ENCODE results near the gene CNTN5. TPM values are rescaled to one million over a fixed set of nuclear protein-coding genes. Genes with fewer than 3 reads are reported as not detected.

CNTN5 gene
- total and polyA plus RNA-seq, 2 donors (not counting 1 experiment from before 2014, with no cell fraction given), result not detected

GRCh38 chr11:99501655-99502054 lies 480.9 kb downstream of the CNTN5 start:
- H3K4me3 Mint-ChIP-seq, result no peak overlapping the region
- no peaks in the 10 kb centered on the region for H3K4me1 Mint-ChIP-seq
- POLR2A ChIA-PET, result no interaction called here
- Histone ChIP-seq H3K79me2 (ENCODE audit: control insufficient read depth, insufficient read depth, low read length) (no peaks in the 10 kb centered on the region), H3K4me1 (ENCODE audit: control insufficient read depth in 2 of 2, insufficient read depth in 2 of 2, low read length in 2 of 2) (no peaks in the 10 kb centered on the region), H3K27me3 (replicated peaks in 1 of 4; ENCODE audit: control extremely low read depth in 1 of 4, control insufficient read depth in 3 of 4, insufficient read depth in 4 of 4, low read length in 3 of 4) (no peaks in the 10 kb centered on the region), H4K20me1 (ENCODE audit: control insufficient read depth, insufficient read depth, low read length, poor library complexity, severe bottlenecking) (no peaks in the 10 kb centered on the region), H3K9me3 (ENCODE audit: control extremely low read depth in 1 of 3, control insufficient read depth in 2 of 3, insufficient read depth in 1 of 3, low read length in 2 of 3) (peaks cover 0 to 3% (median 0%) of the 10 kb centered on the region in 3 donors), H3K27ac (ENCODE audit: low read length in 2 of 2) (no peak overlapping the region), H3K4me3 (ENCODE audit: control extremely low read depth in 1 of 5, extremely low read depth in 1 of 5, insufficient read depth in 1 of 5, low read depth in 2 of 5, low read length in 4 of 5) (no peak overlapping the region), H3K4me2 (replicated peaks; ENCODE audit: low read depth, low read length, poor library complexity, severe bottlenecking) (no peak overlapping the region), H3K36me3 (replicated peaks in 1 of 2; ENCODE audit: control extremely low read depth in 1 of 2, control insufficient read depth in 1 of 2, extremely low read depth in 1 of 2, insufficient read depth in 2 of 2, low read length in 1 of 2) (no peaks in the 10 kb centered on the region), H3K9ac (ENCODE audit: low read length) (no peak overlapping the region), H2AFZ (ENCODE audit: insufficient read depth, low read depth, low read length, poor library complexity, severe bottlenecking) (no peak overlapping the region)
- DNase-seq (no peak), ATAC-seq (ENCODE audit: low read depth) (no peak)
- WGBS (ENCODE audit: insufficient coverage), result no CpG with 5 or more reads among the region's 2 CpGs
- CTCF ChIA-PET, result no interaction called here
- no peak for TF ChIP-seq CTCF (IDR thresholded peaks at IDR 0.05)
- TF ChIP-seq EZH2 (IDR thresholded peaks at IDR 0.05; ENCODE audit: borderline replicate concordance, insufficient read depth, low read depth, low read length, poor library complexity, severe bottlenecking), result no peak
- H3K9me3 Mint-ChIP-seq (ENCODE audit: insufficient read depth), result peaks cover 2% of the 10 kb centered on the region
- H3K27ac Mint-ChIP-seq, result no peak overlapping the region
- H3K27me3 Mint-ChIP-seq, result no peaks in the 10 kb centered on the region
- intact Hi-C loops (cut with micrococcal nuclease), result no loop called here

GRCh38 chr11:99505316-99505715 lies 484.6 kb downstream of the CNTN5 start:
- WGBS (ENCODE audit: insufficient coverage), result no CpG with 5 or more reads among the region's 1 CpG
- Histone ChIP-seq H3K4me2 (replicated peaks; ENCODE audit: low read depth, low read length, poor library complexity, severe bottlenecking) (no peak overlapping the region), H2AFZ (ENCODE audit: insufficient read depth, low read depth, low read length, poor library complexity, severe bottlenecking) (no peak overlapping the region), H3K79me2 (ENCODE audit: control insufficient read depth, insufficient read depth, low read length) (no peaks in the 10 kb centered on the region), H3K36me3 (replicated peaks in 1 of 2; ENCODE audit: control extremely low read depth in 1 of 2, control insufficient read depth in 1 of 2, extremely low read depth in 1 of 2, insufficient read depth in 2 of 2, low read length in 1 of 2) (no peaks in the 10 kb centered on the region), H3K27me3 (replicated peaks in 1 of 4; ENCODE audit: control extremely low read depth in 1 of 4, control insufficient read depth in 3 of 4, insufficient read depth in 4 of 4, low read length in 3 of 4) (no peaks in the 10 kb centered on the region), H3K4me3 (ENCODE audit: control extremely low read depth in 1 of 5, extremely low read depth in 1 of 5, insufficient read depth in 1 of 5, low read depth in 2 of 5, low read length in 4 of 5) (no peak overlapping the region), H4K20me1 (ENCODE audit: control insufficient read depth, insufficient read depth, low read length, poor library complexity, severe bottlenecking) (no peaks in the 10 kb centered on the region), H3K9ac (ENCODE audit: low read length) (no peak overlapping the region), H3K9me3 (ENCODE audit: control extremely low read depth in 1 of 3, control insufficient read depth in 2 of 3, insufficient read depth in 1 of 3, low read length in 2 of 3) (no peaks in the 10 kb centered on the region), H3K27ac (ENCODE audit: low read length in 2 of 2) (no peak overlapping the region), H3K4me1 (ENCODE audit: control insufficient read depth in 2 of 2, insufficient read depth in 2 of 2, low read length in 2 of 2) (no peaks in the 10 kb centered on the region)
- H3K9me3 Mint-ChIP-seq (ENCODE audit: insufficient read depth), result peaks cover 2% of the 10 kb centered on the region
- no peak overlapping the region for H3K27ac Mint-ChIP-seq
- ATAC-seq (ENCODE audit: low read depth) (no peak), DNase-seq (no peak)
- intact Hi-C loops (cut with micrococcal nuclease), result no loop called here
- ChIA-PET POLR2A (no interaction called here), CTCF (no interaction called here)
- no peaks in the 10 kb centered on the region for H3K27me3 Mint-ChIP-seq
- TF ChIP-seq CTCF (IDR thresholded peaks at IDR 0.05) (no peak), EZH2 (IDR thresholded peaks at IDR 0.05; ENCODE audit: borderline replicate concordance, insufficient read depth, low read depth, low read length, poor library complexity, severe bottlenecking) (no peak)
- H3K4me3 Mint-ChIP-seq, result no peak overlapping the region
- H3K4me1 Mint-ChIP-seq, result no peaks in the 10 kb centered on the region

All from B cell (primary cell).